ENCODE data around the gene NUP62.

NUP62 gene

GRCh38 chr19:49904136-49904535, 25.2 kb downstream of the NUP62 start:
- DNase-seq (ENCODE audit: low read depth in 2 of 2): no peak

- peak; percentile 43 to 59 for DNase-seq (ENCODE audit: low read depth in 2 of 2)
Measured at GRCh38 chr19:49896863-49897621, 32.3 kb downstream of the NUP62 start, which contains the start of gene IL4I1. Gene IL4I1, minus strand, starts transcription at chr19:49896887. Its CDS starts 727 bp downstream, at chr19:49896160.

- DNase-seq (ENCODE audit: low read depth in 2 of 2): peak in 1 of 2 donors; percentile 61
Measured at GRCh38 chr19:49895566-49896297, 33.6 kb downstream of the NUP62 start.

- peak; percentile 49 to 55 for DNase-seq (ENCODE audit: low read depth in 2 of 2)
Measured at GRCh38 chr19:49894879-49895565, 34.3 kb downstream of the NUP62 start.

GRCh38 chr19:49894011-49894664, 35.2 kb downstream of the NUP62 start:
- no peak for DNase-seq (ENCODE audit: low read depth in 2 of 2)

- no peak for DNase-seq (ENCODE audit: low read depth in 2 of 2)
Measured at GRCh38 chr19:49892716-49893115, 36.6 kb downstream of the NUP62 start.

- DNase-seq (ENCODE audit: low read depth in 2 of 2): no peak
Measured at GRCh38 chr19:49891393-49891792, 37.9 kb downstream of the NUP62 start.

GRCh38 chr19:49890349-49891311, 38.7 kb downstream of the NUP62 start:
- DNase-seq (ENCODE audit: low read depth in 2 of 2): peak; percentile 46 to 61

GRCh38 chr19:49889687-49890348, 39.5 kb downstream of the NUP62 start:
- DNase-seq (ENCODE audit: low read depth in 2 of 2): peak; percentile 63 to 69

GRCh38 chr19:49889038-49889686, 40.1 kb downstream of the NUP62 start:
- no peak for DNase-seq (ENCODE audit: low read depth in 2 of 2)

- no peak for DNase-seq (ENCODE audit: low read depth in 2 of 2)
Measured at GRCh38 chr19:49888510-49888824, 40.8 kb downstream of the NUP62 start.

- DNase-seq (ENCODE audit: low read depth in 2 of 2): no peak
Measured at GRCh38 chr19:49887665-49888509, 41.4 kb downstream of the NUP62 start.

GRCh38 chr19:49887037-49887664, 42.2 kb downstream of the NUP62 start:
- no peak for DNase-seq (ENCODE audit: low read depth in 2 of 2)

- no peak for DNase-seq (ENCODE audit: low read depth in 2 of 2)
Measured at GRCh38 chr19:49884760-49885159, 44.5 kb downstream of the NUP62 start.

- no peak for DNase-seq (ENCODE audit: low read depth in 2 of 2)
Measured at GRCh38 chr19:49884109-49884508, 45.2 kb downstream of the NUP62 start.

- DNase-seq (ENCODE audit: low read depth in 2 of 2): no peak
Measured at GRCh38 chr19:49883094-49883493, 46.2 kb downstream of the NUP62 start.

- DNase-seq (ENCODE audit: low read depth in 2 of 2): no peak
Measured at GRCh38 chr19:49882643-49883042, 46.7 kb downstream of the NUP62 start.

- DNase-seq (ENCODE audit: low read depth in 2 of 2): no peak
Measured at GRCh38 chr19:49881672-49882394, 47.5 kb downstream of the NUP62 start.

All from stimulated activated CD8-positive, alpha-beta memory T cell treated with anti-CD3 and anti-CD28 coated beads, Interleukin-2, amount 100 ng/mL, for 48 hours (primary cell).